Measurements from ENCODE around the gene QRICH2. TPM values are rescaled to one million over a fixed set of nuclear protein-coding genes. Genes with fewer than 3 reads are reported as not detected.

Gene QRICH2
- total and polyA plus RNA-seq, 11 donors, result 1.0 to 2.7 (median 1.6) TPM

- ATAC-seq (no peak), DNase-seq (no peak)
- H3K36me3 ChIP-seq, result peaks cover 0 to 74% (median 61%) of the 10 kb centered on the region in 9 donors
- TF ChIP-seq POLR2A (IDR thresholded peaks at IDR 0.05), result no peak
- TF ChIP-seq CTCF (IDR thresholded peaks at IDR 0.05), result no peak
- 91 to 95% (median 94%) methylated on average over 14 of the region's 14 CpGs for WGBS, 4 donors
- intact Hi-C loops (cut with DNase I), result loop anchor here in 1 of 10 donors (5.0 kb wide), 1 partner anchor 33 kb away; no protein-coding TSS in a partner anchor
- H3K4me3 ChIP-seq, result no peak overlapping the region
- H3K27ac ChIP-seq, result no peak overlapping the region
- H3K27me3 ChIP-seq, result no peaks in the 10 kb centered on the region
- no peaks in the 10 kb centered on the region for H3K4me1 ChIP-seq
- H3K9me3 ChIP-seq, result no peaks in the 10 kb centered on the region
Measured at GRCh38 chr17:76345377-76345974, 37.4 kb upstream of the QRICH2 start.

GRCh38 chr17:76343106-76343505 lies 35.0 kb upstream of the QRICH2 start:
- TF ChIP-seq CTCF (IDR thresholded peaks at IDR 0.05), result no peak
- no peak for TF ChIP-seq POLR2A (IDR thresholded peaks at IDR 0.05)
- Histone ChIP-seq H3K36me3 (peaks cover 0 to 73% (median 61%) of the 10 kb centered on the region in 9 donors), H3K4me1 (peaks cover 0 to 5% (median 0%) of the 10 kb centered on the region in 12 donors), H3K9me3 (no peaks in the 10 kb centered on the region), H3K27ac (no peak overlapping the region), H3K4me3 (no peak overlapping the region), H3K27me3 (no peaks in the 10 kb centered on the region)
- intact Hi-C loops (cut with DNase I), result no loop called here
- no peak for ATAC-seq
- DNase-seq, result no peak
- 88 to 95% (median 88%) methylated on average over 7 of the region's 7 CpGs for WGBS, 4 donors

- H3K9me3 ChIP-seq, result no peaks in the 10 kb centered on the region
- no peak overlapping the region for H3K27ac ChIP-seq
- TF ChIP-seq POLR2A (IDR thresholded peaks at IDR 0.05), result no peak
- no peak for TF ChIP-seq CTCF (IDR thresholded peaks at IDR 0.05)
- H3K27me3 ChIP-seq, result no peaks in the 10 kb centered on the region
- DNase-seq (no peak), ATAC-seq (no peak)
- 96 to 98% (median 97%) methylated on average over 6 of the region's 6 CpGs for WGBS, 4 donors
- no peak overlapping the region for H3K4me3 ChIP-seq
- H3K4me1 ChIP-seq, result peaks cover 0 to 13% (median 1%) of the 10 kb centered on the region in 12 donors
- H3K36me3 ChIP-seq, result peaks cover 0 to 55% (median 45%) of the 10 kb centered on the region in 9 donors
- intact Hi-C loops (cut with DNase I), result no loop called here
Measured at GRCh38 chr17:76341301-76341700, 33.2 kb upstream of the QRICH2 start.

GRCh38 chr17:76337413-76337777 lies 29.3 kb upstream of the QRICH2 start:
- peak in 1 of 4 donors; percentile 10 for ATAC-seq
- H3K4me3 ChIP-seq, result no peak overlapping the region
- TF ChIP-seq POLR2A (IDR thresholded peaks at IDR 0.05) (no peak), CTCF (IDR thresholded peaks at IDR 0.05) (no peak)
- intact Hi-C loops (cut with DNase I), result no loop called here
- H3K4me1 ChIP-seq, result peaks cover 0 to 17% (median 1%) of the 10 kb centered on the region in 12 donors
- H3K27me3 ChIP-seq, result no peaks in the 10 kb centered on the region
- DNase-seq, result no peak
- 93 to 94% (median 94%) methylated on average over 6 of the region's 6 CpGs for WGBS, 4 donors
- no peaks in the 10 kb centered on the region for H3K9me3 ChIP-seq
- peaks cover 0 to 22% (median 13%) of the 10 kb centered on the region in 9 donors for H3K36me3 ChIP-seq
- no peak overlapping the region for H3K27ac ChIP-seq
